GM12878 (cell line): Measurements from ENCODE around the gene P4HTM. TPM values are rescaled to one million over a fixed set of nuclear protein-coding genes. Genes with fewer than 3 reads are reported as not detected.

Source experiments
- ASH2L ChIP-seq: fragments of 300-600, 200-600 bp; sonication (generic); IDR thresholded peaks from 2 replicates; pipeline ENCODE4 v1.6.1; 2017; ENCODE audit warnings: low read depth, mild to moderate bottlenecking, borderline replicate concordance
- BRCA1 ChIP-seq: IDR thresholded peaks from 2 replicates; pipeline ENCODE4 v1.6.1; 2011; ENCODE audit warnings: low read depth, low read length, improper control_type of control experiment
- CHD1 ChIP-seq: IDR thresholded peaks from 2 replicates; pipeline ENCODE4 v1.6.1; 2012; ENCODE audit warnings: low read depth, low read length, improper control_type of control experiment
- E2F8 ChIP-seq: fragments of 450-650 bp; IDR thresholded peaks from 2 replicates; pipeline ENCODE4 v1.6.1; 2018; ENCODE audit warnings: mild to moderate bottlenecking, low read depth, moderate library complexity; ENCODE audit not compliant: partially characterized antibody
- EGR1 ChIP-seq, 2 experiments: IDR thresholded peaks; 1 replicate in 1 of 2; 2 replicates in 1 of 2; pipeline ENCODE4 v1.6.1; 2011 to 2012; ENCODE audit warnings: low read depth in 2 of 2, low read length in 2 of 2, borderline replicate concordance in 1 of 2, mild to moderate bottlenecking in 1 of 2, moderate library complexity in 1 of 2
- ESRRA ChIP-seq: IDR thresholded peaks from 2 replicates; pipeline ENCODE4 v1.6.1; 2012; ENCODE audit warnings: mild to moderate bottlenecking, low read length, improper control_type of control experiment
- HDAC2 ChIP-seq: fragments of 200-600 bp; sonication (generic); IDR thresholded peaks from 2 replicates; pipeline ENCODE4 v1.6.1; 2017
- HDGF ChIP-seq: fragments of 450-650 bp; IDR thresholded peaks from 2 replicates; pipeline ENCODE4 v1.6.1; 2016; ENCODE audit warnings: antibody characterized with exemption
- IKZF1 ChIP-seq: fragments of 450-650 bp; conservative IDR thresholded peaks from 2 replicates; pipeline ENCODE4 v1.6.1; 2017; ENCODE audit warnings: antibody characterized with exemption, mild to moderate bottlenecking
- IKZF2 ChIP-seq, 2 experiments: fragments of 450-650 bp; IDR thresholded peaks; 2 replicates each; pipeline ENCODE4 v1.6.1; 2017; ENCODE audit warnings: mild to moderate bottlenecking in 2 of 2, moderate library complexity in 2 of 2
- IRF4 ChIP-seq: IDR thresholded peaks from 2 replicates; pipeline ENCODE4 v1.6.1; 2011; ENCODE audit warnings: low read depth, low read length
- JUND ChIP-seq: IDR thresholded peaks from 2 replicates; pipeline ENCODE4 v1.6.1; 2012; ENCODE audit warnings: low read depth, mild to moderate bottlenecking, low read length, improper control_type of control experiment, moderate library complexity
- KDM1A ChIP-seq: fragments of 200-600 bp; sonication (generic); IDR thresholded peaks from 2 replicates; pipeline ENCODE4 v1.6.1; 2016; ENCODE audit warnings: borderline replicate concordance
- MEF2A ChIP-seq: IDR thresholded peaks from 2 replicates; pipeline ENCODE4 v1.6.1; 2011; ENCODE audit warnings: low read depth, mild to moderate bottlenecking, low read length, moderate library complexity; ENCODE audit not compliant: insufficient read depth
- NKRF ChIP-seq: fragments of 450-650 bp; conservative IDR thresholded peaks from 2 replicates; pipeline ENCODE4 v1.6.1; 2017; ENCODE audit warnings: mild to moderate bottlenecking, moderate library complexity
- RAD21 ChIP-seq: IDR thresholded peaks from 2 replicates; pipeline ENCODE4 v1.6.1; 2011; ENCODE audit warnings: mild to moderate bottlenecking, low read depth, low read length, moderate library complexity; ENCODE audit not compliant: insufficient read depth
- RELB ChIP-seq: fragments of 450-650 bp; IDR thresholded peaks from 2 replicates; pipeline ENCODE4 v1.6.1; 2017; ENCODE audit warnings: low read depth, mild to moderate bottlenecking, moderate library complexity
- YY1 ChIP-seq: IDR thresholded peaks from 2 replicates; pipeline ENCODE4 v1.6.1; 2011; ENCODE audit warnings: low read depth, mild to moderate bottlenecking, low read length
- ZNF274 ChIP-seq: IDR thresholded peaks from one replicate; pipeline ENCODE4 v1.8.0; 2011; ENCODE audit not compliant: insufficient read length, insufficient read depth
- ZZZ3 ChIP-seq: IDR thresholded peaks from 2 replicates; pipeline ENCODE4 v1.6.1; 2011; ENCODE audit warnings: low read depth; ENCODE audit not compliant: control insufficient read depth, insufficient read length
- polyA plus RNA-seq, 11 experiments: library from polyadenylated mRNA; depleted of rRNA in 4 of 11; unstranded in 6 of 11; stranded (reverse) in 5 of 11; fragments of >200 nt; fragmentation: Nextera tagmentation in 4 of 11; fragmentation: Illumina TruSeq in 1 of 11; extraction: Ambion mirVana in 4 of 11; extraction: Trizol in 1 of 11; gene quantifications; 1 replicate in 1 of 11; 2 replicates in 10 of 11; pipeline versions ENCODE4 v1.2.1 to v1.2.3, GENCODE V29; 2011 to 2016; ENCODE audit warnings: inconsistent platforms in 2 of 11, missing spikeins in 2 of 11, low read depth in 1 of 11
- total RNA-seq, 4 experiments: library from RNA; depleted of rRNA in 3 of 4; stranded (reverse); fragments of >200 nt in 3 of 4; fragmentation: Illumina TruSeq in 1 of 4; extraction: Trizol in 1 of 4; gene quantifications; 2 replicates each; pipeline versions ENCODE4 v1.2.1 to v1.2.3, GENCODE V29; 2013 to 2021
- TF ChIP-seq, protein P1 (sequence below): fragments of 450-650 bp; formaldehyde crosslinking; IDR thresholded peaks from 2 replicates; pipeline ENCODE4 v1.5.0; 2022; ENCODE audit warnings: mild to moderate bottlenecking, missing genetic modification characterization

P4HTM gene
- total and polyA plus RNA-seq, 10 of the 15 experiments (the other 5 are each of a cell fraction or from before 2014, with no cell fraction given): 0.76 to 28.8 (median 22.9) TPM

DNA sequence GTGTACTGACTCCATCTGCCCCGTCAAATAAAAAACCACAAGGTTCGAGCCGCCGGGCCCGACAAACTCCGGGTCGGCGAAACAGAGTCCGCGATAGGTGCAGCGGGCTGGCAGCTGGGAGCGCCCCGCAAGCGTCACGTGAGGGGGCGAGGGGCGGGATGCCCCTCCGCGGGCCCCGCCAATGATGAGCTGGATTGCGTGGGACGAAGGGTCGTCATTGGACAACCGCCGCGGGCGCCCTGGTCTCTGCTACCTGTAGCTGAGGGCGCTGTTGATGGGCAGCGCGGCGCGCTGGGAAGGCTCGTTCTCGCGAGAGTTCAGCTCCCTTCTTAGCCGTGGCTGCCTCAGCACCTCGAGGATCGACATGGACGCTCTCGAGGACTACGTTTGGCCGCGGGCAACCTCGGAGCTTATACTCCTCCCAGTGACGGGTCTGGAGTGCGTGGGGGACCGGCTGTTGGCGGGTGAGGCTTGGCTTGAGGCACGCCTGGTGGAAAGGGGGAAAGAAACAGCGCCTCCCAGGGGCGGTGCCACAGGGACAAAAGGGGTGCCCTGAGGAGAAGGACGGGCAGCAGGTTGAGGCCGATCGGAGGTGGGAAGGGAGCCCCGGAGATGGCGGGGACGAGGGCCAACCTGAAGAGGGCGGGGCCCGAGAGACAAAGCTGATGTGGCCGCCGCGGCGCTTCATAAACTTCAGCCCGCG is 17.2 kb downstream of the P4HTM start, which contains the start of gene WDR6 (continued):
- no peak for TF ChIP-seq E2F8
- TF ChIP-seq RELB: peak; percentile 66
- TF ChIP-seq IRF4: no peak
- no peak for TF ChIP-seq HDAC2
- no peak for TF ChIP-seq ASH2L
- peak; percentile 78 for TF ChIP-seq NKRF
- 0 out of 2 replicates have a peak, but pooled peaks have one; percentile 88 for TF ChIP-seq CHD1
- TF ChIP-seq, protein P1, sequence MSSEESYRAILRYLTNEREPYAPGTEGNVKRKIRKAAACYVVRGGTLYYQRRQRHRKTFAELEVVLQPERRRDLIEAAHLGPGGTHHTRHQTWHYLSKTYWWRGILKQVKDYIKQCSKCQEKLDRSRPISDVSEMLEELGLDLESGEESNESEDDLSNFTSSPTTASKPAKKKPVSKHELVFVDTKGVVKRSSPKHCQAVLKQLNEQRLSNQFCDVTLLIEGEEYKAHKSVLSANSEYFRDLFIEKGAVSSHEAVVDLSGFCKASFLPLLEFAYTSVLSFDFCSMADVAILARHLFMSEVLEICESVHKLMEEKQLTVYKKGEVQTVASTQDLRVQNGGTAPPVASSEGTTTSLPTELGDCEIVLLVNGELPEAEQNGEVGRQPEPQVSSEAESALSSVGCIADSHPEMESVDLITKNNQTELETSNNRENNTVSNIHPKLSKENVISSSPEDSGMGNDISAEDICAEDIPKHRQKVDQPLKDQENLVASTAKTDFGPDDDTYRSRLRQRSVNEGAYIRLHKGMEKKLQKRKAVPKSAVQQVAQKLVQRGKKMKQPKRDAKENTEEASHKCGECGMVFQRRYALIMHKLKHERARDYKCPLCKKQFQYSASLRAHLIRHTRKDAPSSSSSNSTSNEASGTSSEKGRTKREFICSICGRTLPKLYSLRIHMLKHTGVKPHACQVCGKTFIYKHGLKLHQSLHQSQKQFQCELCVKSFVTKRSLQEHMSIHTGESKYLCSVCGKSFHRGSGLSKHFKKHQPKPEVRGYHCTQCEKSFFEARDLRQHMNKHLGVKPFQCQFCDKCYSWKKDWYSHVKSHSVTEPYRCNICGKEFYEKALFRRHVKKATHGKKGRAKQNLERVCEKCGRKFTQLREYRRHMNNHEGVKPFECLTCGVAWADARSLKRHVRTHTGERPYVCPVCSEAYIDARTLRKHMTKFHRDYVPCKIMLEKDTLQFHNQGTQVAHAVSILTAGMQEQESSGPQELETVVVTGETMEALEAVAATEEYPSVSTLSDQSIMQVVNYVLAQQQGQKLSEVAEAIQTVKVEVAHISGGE: no peak; the same call in 1 of the 2 replicates
- no peak for TF ChIP-seq ZZZ3
- TF ChIP-seq IKZF1: peak; percentile 62
- TF ChIP-seq YY1: peak; percentile 87
- TF ChIP-seq BRCA1: peak; percentile 87
- no peak for TF ChIP-seq KDM1A
- no peak for TF ChIP-seq ESRRA
- TF ChIP-seq EGR1 (IDR thresholded peaks at IDR 0.05; ENCODE audit: borderline replicate concordance in 1 of 2, low read depth in 2 of 2, low read length in 2 of 2): peak in 1 of 2 experiments; percentile 90; a peak in 2 of 3 replicates
- TF ChIP-seq ZNF274: no peak
- no peak for TF ChIP-seq JUND
- TF ChIP-seq IKZF2 (IDR thresholded peaks at IDR 0.05): peak in 1 of 2 experiments; percentile 32; a peak in 2 of 4 replicates
- peak; percentile 74 for TF ChIP-seq HDGF
- no peak for TF ChIP-seq MEF2A
- no peak for TF ChIP-seq RAD21
